Upper lobe of left lung (tissue), 4 donors: Measurements from ENCODE around the gene OR5AC2.

ENCODE experiments used
- CTCF ChIP-seq, 6 experiments: fragments of 450-650 bp in 4 of 6; fragments of 200-600 bp in 2 of 6; sonication (generic) in 2 of 6; IDR thresholded peaks; one replicate each; pipeline ENCODE4 v1.5.1; 2016 to 2019; ENCODE audit warnings: antibody characterized with exemption in 6 of 6
- POLR2AphosphoS5 ChIP-seq, 2 donors: sonication (generic); formaldehyde crosslinking; IDR thresholded peaks; one replicate each; pipeline ENCODE4 v1.5.1; 2017; ENCODE audit warnings: antibody characterized with exemption in 2 of 2

- no peak for TF ChIP-seq CTCF (IDR thresholded peaks at IDR 0.05)
- TF ChIP-seq POLR2AphosphoS5 (IDR thresholded peaks at IDR 0.05) = no peak
Observed at GRCh38 chr3:98068824-98069223, 18.1 kb upstream of the OR5AC2 start.
